ENCODE measurements around the gene FBN2.
"Not testable (repeated sequence)": the region's sequence is repeated elsewhere in the genome, so short reads cannot be mapped to it uniquely, and the experiment has no call there.

The FBN2 gene

GRCh38 chr5:128328446-128328845 lies 209.6 kb downstream of the FBN2 start:
- no peak for FAIRE-seq
- DNase-seq (ENCODE audit: insufficient read length, low spot score) = no peak

- no peak for FAIRE-seq
These were observed 210.0 kb downstream of the FBN2 start for GRCh38 chr5:128328007-128328406.

GRCh38 chr5:128321418-128321817 lies 216.6 kb downstream of the FBN2 start:
- DNase-seq (ENCODE audit: insufficient read length, low spot score); FAIRE-seq: not testable (repeated sequence)

More at GRCh38 chr5:128328007-128328406, 210.0 kb downstream of the FBN2 start:
- DNase-seq (ENCODE audit: insufficient read length, low spot score) = no peak

- FAIRE-seq = no peak
- DNase-seq (ENCODE audit: insufficient read length, low spot score) = no peak
These were observed 219.4 kb downstream of the FBN2 start for GRCh38 chr5:128318691-128319090.

- FAIRE-seq = no peak
- DNase-seq (ENCODE audit: insufficient read length, low spot score) = no peak
These were observed 220.6 kb downstream of the FBN2 start for GRCh38 chr5:128317481-128317880.

GRCh38 chr5:128315671-128316070 lies 222.4 kb downstream of the FBN2 start:
- no peak for DNase-seq (ENCODE audit: insufficient read length, low spot score)
- FAIRE-seq = no peak

GRCh38 chr5:128305341-128305740 lies 232.7 kb downstream of the FBN2 start:
- FAIRE-seq (no peak), DNase-seq (ENCODE audit: insufficient read length, low spot score) (no peak)

GRCh38 chr5:128304791-128305190 lies 233.3 kb downstream of the FBN2 start:
- DNase-seq (ENCODE audit: insufficient read length, low spot score) (no peak), FAIRE-seq (no peak)

- no peak for FAIRE-seq
These were observed 234.0 kb downstream of the FBN2 start for GRCh38 chr5:128304088-128304487.

GRCh38 chr5:128303593-128303992 lies 234.5 kb downstream of the FBN2 start:
- DNase-seq (ENCODE audit: insufficient read length, low spot score) = no peak
- no peak for FAIRE-seq

More at GRCh38 chr5:128304088-128304487, 234.0 kb downstream of the FBN2 start:
- no peak for DNase-seq (ENCODE audit: insufficient read length, low spot score)

GRCh38 chr5:128300181-128300580 lies 237.9 kb downstream of the FBN2 start:
- FAIRE-seq (no peak), DNase-seq (ENCODE audit: insufficient read length, low spot score) (no peak)

GRCh38 chr5:128290152-128290858 lies 247.7 kb downstream of the FBN2 start:
- DNase-seq (ENCODE audit: insufficient read length, low spot score) (no peak), FAIRE-seq (no peak)

- DNase-seq (ENCODE audit: insufficient read length, low spot score) (no peak), FAIRE-seq (no peak)
These were observed 250.3 kb downstream of the FBN2 start for GRCh38 chr5:128287740-128288139.

GRCh38 chr5:128284236-128284635 lies 253.8 kb downstream of the FBN2 start:
- FAIRE-seq (no peak), DNase-seq (ENCODE audit: insufficient read length, low spot score) (no peak)

- DNase-seq (ENCODE audit: insufficient read length, low spot score) (no peak), FAIRE-seq (no peak)
These were observed 258.7 kb downstream of the FBN2 start for GRCh38 chr5:128279345-128279744.

- no peak for FAIRE-seq
- no peak for DNase-seq (ENCODE audit: insufficient read length, low spot score)
These were observed 261.4 kb downstream of the FBN2 start for GRCh38 chr5:128276537-128277216.

- DNase-seq (ENCODE audit: insufficient read length, low spot score) (no peak), FAIRE-seq (no peak)
These were observed 263.6 kb downstream of the FBN2 start for GRCh38 chr5:128274441-128274840.

GRCh38 chr5:128273736-128274135 lies 264.3 kb downstream of the FBN2 start:
- FAIRE-seq (peak; percentile 47), DNase-seq (ENCODE audit: insufficient read length, low spot score) (no peak)

GRCh38 chr5:128271859-128272464 lies 266.1 kb downstream of the FBN2 start:
- FAIRE-seq = no peak
- no peak for DNase-seq (ENCODE audit: insufficient read length, low spot score)

GRCh38 chr5:128271071-128271470 lies 267.0 kb downstream of the FBN2 start:
- FAIRE-seq (no peak), DNase-seq (ENCODE audit: insufficient read length, low spot score) (no peak)

GRCh38 chr5:128264564-128265360 lies 273.3 kb downstream of the FBN2 start:
- FAIRE-seq (no peak), DNase-seq (ENCODE audit: insufficient read length, low spot score) (no peak)

Measured in GM19239 (cell line).